ENCODE measurements around the gene SH2B2.
"Not testable (repeated sequence)": the region's sequence is repeated elsewhere in the genome, so short reads cannot be mapped to it uniquely, and the experiment has no call there.

SH2B2 gene

GRCh38 chr7:102320601-102321350 is 34.1 kb downstream of the SH2B2 start:
- no peak overlapping the region for H3K27ac ChIP-seq
- TF ChIP-seq ZFX (IDR thresholded peaks at IDR 0.05) (no peak), CTCF (conservative IDR thresholded peaks at IDR 0.05) (no peak)

- H3K27ac ChIP-seq: no peak overlapping the region
- TF ChIP-seq CTCF (conservative IDR thresholded peaks at IDR 0.05) (no peak), ZFX (IDR thresholded peaks at IDR 0.05) (no peak)
Observed at GRCh38 chr7:102321351-102322201, 34.9 kb downstream of the SH2B2 start.

- TF ChIP-seq CTCF (conservative IDR thresholded peaks at IDR 0.05): no peak
- TF ChIP-seq ZFX (IDR thresholded peaks at IDR 0.05): no peak
- H3K27ac ChIP-seq: no peak overlapping the region
Observed at GRCh38 chr7:102322202-102322715, 35.6 kb downstream of the SH2B2 start.

- TF ChIP-seq CTCF (conservative IDR thresholded peaks at IDR 0.05) (no peak), ZFX (IDR thresholded peaks at IDR 0.05) (no peak)
- no peak overlapping the region for H3K27ac ChIP-seq
Observed at GRCh38 chr7:102323914-102324195, 37.2 kb downstream of the SH2B2 start.

GRCh38 chr7:102325106-102325505 is 38.4 kb downstream of the SH2B2 start:
- not testable (repeated sequence) for H3K27ac ChIP-seq

GRCh38 chr7:102326157-102326889 is 39.7 kb downstream of the SH2B2 start:
- H3K27ac ChIP-seq: no peak overlapping the region
- TF ChIP-seq CTCF (conservative IDR thresholded peaks at IDR 0.05) (no peak; the same call in 1 of the 2 replicates), ZFX (IDR thresholded peaks at IDR 0.05) (no peak)

GRCh38 chr7:102327183-102327582 is 40.5 kb downstream of the SH2B2 start:
- not testable (repeated sequence) for H3K27ac ChIP-seq

- not testable (repeated sequence) for H3K27ac ChIP-seq
Observed at GRCh38 chr7:102328863-102329262, 42.2 kb downstream of the SH2B2 start.

- not testable (repeated sequence) for H3K27ac ChIP-seq
Observed at GRCh38 chr7:102329366-102329765, 42.7 kb downstream of the SH2B2 start.

GRCh38 chr7:102330666-102331460 is 44.2 kb downstream of the SH2B2 start:
- H3K27ac ChIP-seq: not testable (repeated sequence)

- H3K27ac ChIP-seq: not testable (repeated sequence)
Observed at GRCh38 chr7:102335574-102335973, 48.9 kb downstream of the SH2B2 start.

- H3K27ac ChIP-seq: not testable (repeated sequence)
Observed at GRCh38 chr7:102337002-102337401, 50.3 kb downstream of the SH2B2 start.

GRCh38 chr7:102337420-102337819 is 50.8 kb downstream of the SH2B2 start:
- not testable (repeated sequence) for H3K27ac ChIP-seq

Measured in C4-2B (cell line).